Transverse colon (tissue), 4 donors: ENCODE measurements around the gene OR52N4.

Source experiments
- EP300 ChIP-seq: sonication (generic); formaldehyde crosslinking; IDR thresholded peaks from one replicate; pipeline ENCODE4 v1.6.1; 2017; ENCODE audit warnings: antibody characterized with exemption, low read depth
- POLR2A ChIP-seq: fragments of 450-650 bp; IDR thresholded peaks from one replicate; pipeline ENCODE4 v1.6.1; 2016; ENCODE audit warnings: antibody characterized with exemption, mild to moderate bottlenecking, moderate library complexity
- POLR2AphosphoS5 ChIP-seq, 3 donors: sonication (generic); formaldehyde crosslinking; IDR thresholded peaks; one replicate each; pipeline ENCODE4 v1.6.1; 2016; ENCODE audit warnings: antibody characterized with exemption in 3 of 3
- TF ChIP-seq, protein P1 (sequence below), 5 experiments: fragments of 200-600 bp in 3 of 5; fragments of 450-650 bp in 2 of 5; sonication (generic) in 3 of 5; IDR thresholded peaks; 1 replicate in 2 of 5; 2 replicates in 3 of 5; pipeline ENCODE4 v1.5.1; 2016 to 2017; ENCODE audit warnings: antibody characterized with exemption in 5 of 5, inconsistent platforms in 3 of 5, mild to moderate bottlenecking in 2 of 5, moderate library complexity in 1 of 5

DNA sequence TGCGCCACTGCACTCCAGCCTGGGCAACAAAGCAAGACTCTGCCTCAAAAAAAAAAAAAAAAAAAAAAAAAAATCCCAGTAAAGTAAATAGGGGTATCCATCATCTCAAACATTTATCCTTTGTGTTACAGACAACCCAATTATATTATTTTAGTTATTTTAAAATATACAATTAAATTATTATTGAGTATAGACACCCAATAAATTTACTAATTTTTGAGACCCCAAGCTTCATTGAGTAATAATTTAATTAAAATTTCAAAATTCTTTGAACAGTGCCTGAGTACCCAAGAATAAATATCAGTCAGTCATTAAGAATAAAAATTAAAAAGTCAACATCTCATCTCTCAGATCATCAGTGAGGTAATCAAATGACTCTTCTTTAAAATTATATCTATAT, at the start of gene OR52N4:
- TF ChIP-seq, protein P1, sequence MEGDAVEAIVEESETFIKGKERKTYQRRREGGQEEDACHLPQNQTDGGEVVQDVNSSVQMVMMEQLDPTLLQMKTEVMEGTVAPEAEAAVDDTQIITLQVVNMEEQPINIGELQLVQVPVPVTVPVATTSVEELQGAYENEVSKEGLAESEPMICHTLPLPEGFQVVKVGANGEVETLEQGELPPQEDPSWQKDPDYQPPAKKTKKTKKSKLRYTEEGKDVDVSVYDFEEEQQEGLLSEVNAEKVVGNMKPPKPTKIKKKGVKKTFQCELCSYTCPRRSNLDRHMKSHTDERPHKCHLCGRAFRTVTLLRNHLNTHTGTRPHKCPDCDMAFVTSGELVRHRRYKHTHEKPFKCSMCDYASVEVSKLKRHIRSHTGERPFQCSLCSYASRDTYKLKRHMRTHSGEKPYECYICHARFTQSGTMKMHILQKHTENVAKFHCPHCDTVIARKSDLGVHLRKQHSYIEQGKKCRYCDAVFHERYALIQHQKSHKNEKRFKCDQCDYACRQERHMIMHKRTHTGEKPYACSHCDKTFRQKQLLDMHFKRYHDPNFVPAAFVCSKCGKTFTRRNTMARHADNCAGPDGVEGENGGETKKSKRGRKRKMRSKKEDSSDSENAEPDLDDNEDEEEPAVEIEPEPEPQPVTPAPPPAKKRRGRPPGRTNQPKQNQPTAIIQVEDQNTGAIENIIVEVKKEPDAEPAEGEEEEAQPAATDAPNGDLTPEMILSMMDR (IDR thresholded peaks at IDR 0.05), result no peak
- TF ChIP-seq POLR2A, result no peak
- no peak for TF ChIP-seq POLR2AphosphoS5 (IDR thresholded peaks at IDR 0.05)
- no peak for TF ChIP-seq EP300
